Mucosa of rectum (tissue), 2 donors: ENCODE data around the gene MRPL19.

Experiments used
- H3K27ac ChIP-seq, 2 donors: one replicate each; pipeline ENCODE4 v1.7.0; 2013; ENCODE audit warnings: inconsistent platforms in 2 of 2, low read depth in 2 of 2, low read length in 2 of 2
- H3K27me3 ChIP-seq, 2 donors: one replicate each; pipeline ENCODE4 v1.7.0; 2013; ENCODE audit warnings: low read length in 2 of 2; ENCODE audit not compliant: control insufficient read depth in 2 of 2, insufficient read depth in 2 of 2
- H3K36me3 ChIP-seq, 2 donors: one replicate each; pipeline ENCODE4 v1.7.0; 2013; ENCODE audit warnings: low read length in 2 of 2; ENCODE audit not compliant: control insufficient read depth in 2 of 2, insufficient read depth in 2 of 2
- H3K4me1 ChIP-seq, 2 donors: one replicate each; pipeline ENCODE4 v1.7.0; 2013; ENCODE audit warnings: low read length in 2 of 2, mild to moderate bottlenecking in 1 of 2; ENCODE audit not compliant: control insufficient read depth in 2 of 2, insufficient read depth in 2 of 2
- H3K4me3 ChIP-seq, 2 donors: one replicate each; pipeline ENCODE4 v1.7.0; 2013; ENCODE audit warnings: low read length in 2 of 2
- H3K9ac ChIP-seq, 2 donors: one replicate each; pipeline ENCODE4 v1.7.0; 2013; ENCODE audit warnings: low read length in 2 of 2, low read depth in 1 of 2, mild to moderate bottlenecking in 1 of 2
- H3K9me3 ChIP-seq, 2 donors: one replicate each; pipeline ENCODE4 v1.7.0; 2013; ENCODE audit warnings: low read length in 2 of 2; ENCODE audit not compliant: control insufficient read depth in 2 of 2
- donor health status: healthy.
- donor health status: Normal muscosa, but diverticular disease.

The MRPL19 gene

GRCh38 chr2:75606761-75607399 lies 39.7 kb upstream of the MRPL19 start:
- Histone ChIP-seq H3K4me3 (no peak overlapping the region), H3K36me3 (no peaks in the 10 kb centered on the region), H3K9ac (no peak overlapping the region), H3K27me3 (peaks cover 6 to 9% of the 10 kb centered on the region in 2 donors), H3K27ac (no peak overlapping the region), H3K4me1 (peaks cover 0 to 3% of the 10 kb centered on the region in 2 donors), H3K9me3 (no peaks in the 10 kb centered on the region)

- H3K36me3 ChIP-seq: no peaks in the 10 kb centered on the region
- H3K27me3 ChIP-seq: peaks cover 6 to 9% of the 10 kb centered on the region in 2 donors
- no peak overlapping the region for H3K9ac ChIP-seq
- H3K4me1 ChIP-seq: peaks cover 0 to 3% of the 10 kb centered on the region in 2 donors
- no peaks in the 10 kb centered on the region for H3K9me3 ChIP-seq
- H3K27ac ChIP-seq: no peak overlapping the region
- H3K4me3 ChIP-seq: no peak overlapping the region
Measured at GRCh38 chr2:75607400-75607798, 39.2 kb upstream of the MRPL19 start.

- H3K27me3 ChIP-seq: peaks cover 6 to 9% of the 10 kb centered on the region in 2 donors
- H3K27ac ChIP-seq: no peak overlapping the region
- no peak overlapping the region for H3K9ac ChIP-seq
Measured at GRCh38 chr2:75607988-75608683, 38.4 kb upstream of the MRPL19 start.

GRCh38 chr2:75608684-75609333 lies 37.8 kb upstream of the MRPL19 start:
- Histone ChIP-seq H3K9me3 (no peaks in the 10 kb centered on the region), H3K27ac (no peak overlapping the region), H3K9ac (no peak overlapping the region), H3K27me3 (peaks cover 6 to 9% of the 10 kb centered on the region in 2 donors), H3K4me3 (no peak overlapping the region), H3K36me3 (no peaks in the 10 kb centered on the region), H3K4me1 (peaks cover 0 to 3% of the 10 kb centered on the region in 2 donors)

More at GRCh38 chr2:75607988-75608683, 38.4 kb upstream of the MRPL19 start:
- Histone ChIP-seq H3K4me1 (peaks cover 0 to 3% of the 10 kb centered on the region in 2 donors), H3K36me3 (no peaks in the 10 kb centered on the region), H3K9me3 (no peaks in the 10 kb centered on the region), H3K4me3 (no peak overlapping the region)

- no peaks in the 10 kb centered on the region for H3K9me3 ChIP-seq
- no peaks in the 10 kb centered on the region for H3K36me3 ChIP-seq
- no peak overlapping the region for H3K4me3 ChIP-seq
- no peak overlapping the region for H3K27ac ChIP-seq
- peaks cover 0 to 3% of the 10 kb centered on the region in 2 donors for H3K4me1 ChIP-seq
- peaks cover 6 to 9% of the 10 kb centered on the region in 2 donors for H3K27me3 ChIP-seq
- H3K9ac ChIP-seq: no peak overlapping the region
Measured at GRCh38 chr2:75609334-75609689, 37.3 kb upstream of the MRPL19 start.

GRCh38 chr2:75609937-75610508 lies 36.6 kb upstream of the MRPL19 start:
- H3K9me3 ChIP-seq: no peaks in the 10 kb centered on the region
- H3K27me3 ChIP-seq: peaks cover 6 to 9% of the 10 kb centered on the region in 2 donors
- no peak overlapping the region for H3K9ac ChIP-seq
- no peak overlapping the region for H3K27ac ChIP-seq
- H3K4me1 ChIP-seq: peaks cover 0 to 3% of the 10 kb centered on the region in 2 donors
- H3K36me3 ChIP-seq: no peaks in the 10 kb centered on the region
- no peak overlapping the region for H3K4me3 ChIP-seq

- Histone ChIP-seq H3K27me3 (peaks cover 6 to 9% of the 10 kb centered on the region in 2 donors), H3K27ac (no peak overlapping the region)
Measured at GRCh38 chr2:75610671-75611070, 35.9 kb upstream of the MRPL19 start.

GRCh38 chr2:75612108-75612861 lies 34.3 kb upstream of the MRPL19 start:
- Histone ChIP-seq H3K4me3 (no peak overlapping the region), H3K27ac (no peak overlapping the region), H3K36me3 (no peaks in the 10 kb centered on the region), H3K27me3 (peaks cover 6 to 9% of the 10 kb centered on the region in 2 donors), H3K4me1 (peaks cover 0 to 3% of the 10 kb centered on the region in 2 donors), H3K9ac (no peak overlapping the region), H3K9me3 (no peaks in the 10 kb centered on the region)

More at GRCh38 chr2:75610671-75611070, 35.9 kb upstream of the MRPL19 start:
- Histone ChIP-seq H3K4me3 (no peak overlapping the region), H3K4me1 (peaks cover 0 to 3% of the 10 kb centered on the region in 2 donors), H3K9me3 (no peaks in the 10 kb centered on the region), H3K9ac (no peak overlapping the region), H3K36me3 (no peaks in the 10 kb centered on the region)

- H3K4me1 ChIP-seq: peaks cover 0 to 3% of the 10 kb centered on the region in 2 donors
- peaks cover 6 to 12% of the 10 kb centered on the region in 2 donors for H3K27me3 ChIP-seq
- no peaks in the 10 kb centered on the region for H3K9me3 ChIP-seq
- H3K9ac ChIP-seq: no peak overlapping the region
- no peak overlapping the region for H3K27ac ChIP-seq
- H3K4me3 ChIP-seq: no peak overlapping the region
- no peaks in the 10 kb centered on the region for H3K36me3 ChIP-seq
Measured at GRCh38 chr2:75612862-75613243, 33.7 kb upstream of the MRPL19 start.
